Measurements from ENCODE around the gene HS3ST3B1.

The HS3ST3B1 gene

DNA sequence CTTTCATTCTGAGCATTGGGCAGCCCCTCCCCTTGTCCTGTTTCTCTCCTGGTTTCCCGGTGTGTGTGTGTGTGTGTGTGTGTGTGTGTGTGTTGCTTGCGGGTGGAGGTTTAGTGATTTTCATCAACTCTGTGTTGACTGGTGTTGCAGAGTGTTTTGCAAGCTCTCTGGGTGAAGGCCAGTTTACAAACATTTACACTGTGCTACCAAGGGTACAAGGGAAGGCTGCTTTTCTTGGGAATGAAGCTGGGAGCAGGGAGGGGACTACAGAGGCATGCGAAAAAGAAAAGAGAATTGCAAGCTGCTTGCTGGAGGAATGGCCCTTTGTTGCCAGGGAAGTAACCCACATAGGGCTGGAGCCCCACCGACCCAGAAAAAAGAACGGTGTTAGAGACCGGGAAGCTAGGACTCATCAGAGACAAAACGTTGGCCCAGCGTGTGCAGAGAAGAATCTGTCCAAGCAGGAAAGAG lies 29.6 kb downstream of the HS3ST3B1 start:
- CTCF ChIA-PET, result interaction anchor here (0.7 kb wide), 3 partner anchors 30 to 1299 kb away, joined by 3 read pairs; no protein-coding TSS in a partner anchor
- Histone ChIP-seq H3K27ac (ENCODE audit: extremely low read depth, low read depth, low read length) (no peak overlapping the region), H3K4me3 (ENCODE audit: low read depth, low read length) (no peak overlapping the region)

DNA sequence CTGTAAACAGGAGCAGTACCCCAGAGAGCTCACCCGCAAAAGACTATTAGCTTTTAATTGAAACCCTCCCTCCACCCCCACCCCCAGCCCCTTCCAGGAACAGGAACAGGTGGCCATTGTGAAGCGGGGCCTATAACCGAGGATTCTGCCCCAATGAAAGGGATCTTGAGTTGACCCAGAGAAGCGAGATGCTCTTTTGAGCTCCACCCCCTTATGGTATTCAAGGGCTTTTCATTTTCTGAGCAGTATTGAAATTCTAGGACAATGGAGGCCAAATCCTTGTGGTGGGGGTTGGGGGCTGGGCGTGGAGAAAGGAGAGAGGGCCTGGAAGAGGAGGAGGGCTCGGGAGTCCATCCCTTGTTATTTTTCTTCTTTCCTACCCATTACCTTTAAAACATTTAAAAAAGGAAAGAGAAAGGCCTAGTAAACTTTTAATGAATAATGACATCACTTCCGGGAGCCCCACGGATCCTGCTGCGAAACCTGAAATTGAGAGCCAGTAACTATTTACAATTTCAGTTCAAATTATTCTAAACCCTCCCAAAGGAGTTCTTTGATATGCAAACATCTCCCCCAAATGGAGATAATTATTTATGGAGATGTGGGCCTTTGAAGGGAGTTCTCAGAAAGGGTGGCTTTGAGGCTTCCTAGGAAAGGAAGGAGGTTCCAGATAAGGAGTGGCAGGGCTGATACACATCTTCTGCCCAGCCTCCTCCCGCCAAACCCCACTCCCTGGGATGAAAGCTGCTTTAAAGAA lies 30.5 kb downstream of the HS3ST3B1 start:
- no peaks in the 10 kb centered on the region for H3K36me3 ChIP-seq (ENCODE audit: control insufficient read depth in 2 of 2, insufficient read depth in 1 of 2, low read length in 2 of 2)
- ChIA-PET CTCF (no interaction called here), POLR2A (no interaction called here)
- H3K4me3 ChIP-seq (ENCODE audit: low read depth, low read length), result no peak overlapping the region
- H3K9me3 ChIP-seq (ENCODE audit: control insufficient read depth, insufficient read depth, low read depth, low read length), result no peaks in the 10 kb centered on the region
- H3K27ac ChIP-seq (ENCODE audit: extremely low read depth, low read depth, low read length), result no peak overlapping the region
- H3K4me1 ChIP-seq (ENCODE audit: control insufficient read depth, insufficient read depth, low read length), result peaks cover 9% of the 10 kb centered on the region
- TF ChIP-seq ZNF529 (tag by site-specific recombination; IDR thresholded peaks at IDR 0.05; ENCODE audit: insufficient replicate concordance) (no peak), ATF2 (tag by site-specific recombination; IDR thresholded peaks at IDR 0.05; ENCODE audit: low read depth) (0 out of 2 replicates have a peak, but pooled peaks have one; percentile 34)

More for the DNA sequence above, 29.6 kb downstream of the HS3ST3B1 start:
- Histone ChIP-seq H3K9me3 (ENCODE audit: control insufficient read depth, insufficient read depth, low read depth, low read length) (no peaks in the 10 kb centered on the region), H3K36me3 (ENCODE audit: control insufficient read depth in 2 of 2, insufficient read depth in 1 of 2, low read length in 2 of 2) (no peaks in the 10 kb centered on the region), H3K4me1 (ENCODE audit: control insufficient read depth, insufficient read depth, low read length) (peaks cover 13% of the 10 kb centered on the region)
- POLR2A ChIA-PET, result no interaction called here
- no peak for TF ChIP-seq ZNF416 (tag by site-specific recombination; IDR thresholded peaks at IDR 0.05)
- no peak for TF ChIP-seq ZNF768 (tag by site-specific recombination; IDR thresholded peaks at IDR 0.05)
- TF ChIP-seq ZNF530 (tag by site-specific recombination; IDR thresholded peaks at IDR 0.05; ENCODE audit: low read depth), result no peak
- 0 out of 2 replicates have a peak, but pooled peaks have one; percentile 27 for TF ChIP-seq ZSCAN4 (tag by site-specific recombination; IDR thresholded peaks at IDR 0.05)

DNA sequence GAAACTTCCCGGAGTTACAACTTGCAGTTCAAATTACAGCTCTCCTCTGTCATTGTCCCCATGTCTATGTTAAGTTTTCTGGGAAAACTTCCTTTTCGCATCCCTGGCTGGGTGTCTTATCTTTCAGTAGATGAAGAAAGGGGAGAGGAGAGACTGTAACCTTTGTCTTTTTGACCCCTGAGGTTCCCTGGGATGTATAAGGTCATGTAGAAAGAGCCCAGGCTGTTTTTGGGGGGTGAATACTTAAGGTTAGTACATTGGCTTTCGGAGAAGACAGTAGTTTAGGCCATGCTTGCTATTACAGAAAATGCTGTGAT lies 31.1 kb downstream of the HS3ST3B1 start:
- POLR2A ChIA-PET, result no interaction called here
- no peaks in the 10 kb centered on the region for H3K36me3 ChIP-seq (ENCODE audit: control insufficient read depth in 2 of 2, insufficient read depth in 1 of 2, low read length in 2 of 2)
- H3K27ac ChIP-seq (ENCODE audit: extremely low read depth, low read depth, low read length), result no peak overlapping the region
- H3K4me1 ChIP-seq (ENCODE audit: control insufficient read depth, insufficient read depth, low read length), result peaks cover 9% of the 10 kb centered on the region
- no peaks in the 10 kb centered on the region for H3K9me3 ChIP-seq (ENCODE audit: control insufficient read depth, insufficient read depth, low read depth, low read length)
- H3K4me3 ChIP-seq (ENCODE audit: low read depth, low read length), result no peak overlapping the region
- TF ChIP-seq ZBTB20 (tag by site-specific recombination; IDR thresholded peaks at IDR 0.05), result no peak
- TF ChIP-seq, protein P1, sequence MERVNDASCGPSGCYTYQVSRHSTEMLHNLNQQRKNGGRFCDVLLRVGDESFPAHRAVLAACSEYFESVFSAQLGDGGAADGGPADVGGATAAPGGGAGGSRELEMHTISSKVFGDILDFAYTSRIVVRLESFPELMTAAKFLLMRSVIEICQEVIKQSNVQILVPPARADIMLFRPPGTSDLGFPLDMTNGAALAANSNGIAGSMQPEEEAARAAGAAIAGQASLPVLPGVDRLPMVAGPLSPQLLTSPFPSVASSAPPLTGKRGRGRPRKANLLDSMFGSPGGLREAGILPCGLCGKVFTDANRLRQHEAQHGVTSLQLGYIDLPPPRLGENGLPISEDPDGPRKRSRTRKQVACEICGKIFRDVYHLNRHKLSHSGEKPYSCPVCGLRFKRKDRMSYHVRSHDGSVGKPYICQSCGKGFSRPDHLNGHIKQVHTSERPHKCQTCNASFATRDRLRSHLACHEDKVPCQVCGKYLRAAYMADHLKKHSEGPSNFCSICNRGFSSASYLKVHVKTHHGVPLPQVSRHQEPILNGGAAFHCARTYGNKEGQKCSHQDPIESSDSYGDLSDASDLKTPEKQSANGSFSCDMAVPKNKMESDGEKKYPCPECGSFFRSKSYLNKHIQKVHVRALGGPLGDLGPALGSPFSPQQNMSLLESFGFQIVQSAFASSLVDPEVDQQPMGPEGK (tag by site-specific recombination; IDR thresholded peaks at IDR 0.05), result no peak
- TF ChIP-seq MYNN (tag by site-specific recombination; IDR thresholded peaks at IDR 0.05; ENCODE audit: borderline replicate concordance), result no peak
- TF ChIP-seq ZNF521 (tag by site-specific recombination; IDR thresholded peaks at IDR 0.05), result no peak
- CTCF ChIA-PET, result no interaction called here

DNA sequence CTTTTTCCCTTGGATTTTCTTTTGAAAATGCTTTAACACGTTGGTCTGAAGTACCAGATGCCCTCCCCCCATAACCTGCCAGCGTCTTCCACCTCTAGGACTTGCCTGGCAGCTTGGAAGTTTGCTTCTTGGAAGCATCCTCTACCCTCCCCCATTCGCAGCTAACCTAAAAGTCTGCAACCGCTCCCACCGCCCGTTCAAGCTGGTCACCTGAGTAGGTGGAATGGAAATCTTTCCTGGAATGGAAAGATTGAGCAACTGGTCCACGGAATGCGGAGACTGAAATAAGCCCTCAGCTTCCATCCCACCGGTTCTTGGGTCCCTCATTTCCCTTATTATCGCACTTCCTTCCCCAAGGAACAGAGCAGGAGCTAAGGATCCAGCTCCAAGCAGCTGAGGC lies 31.4 kb downstream of the HS3ST3B1 start:
- H3K27ac ChIP-seq (ENCODE audit: extremely low read depth, low read depth, low read length), result no peak overlapping the region

More for the DNA sequence above, 31.4 kb downstream of the HS3ST3B1 start:
- no peaks in the 10 kb centered on the region for H3K9me3 ChIP-seq (ENCODE audit: control insufficient read depth, insufficient read depth, low read depth, low read length)
- no peak overlapping the region for H3K4me3 ChIP-seq (ENCODE audit: low read depth, low read length)
- TF ChIP-seq ZNF510 (tag by site-specific recombination; IDR thresholded peaks at IDR 0.05; ENCODE audit: insufficient replicate concordance) (no peak), SP3 (tag by site-specific recombination; IDR thresholded peaks at IDR 0.05) (no peak), ZNF248 (tag by site-specific recombination; IDR thresholded peaks at IDR 0.05) (no peak), ZBTB49 (tag by site-specific recombination; IDR thresholded peaks at IDR 0.05; ENCODE audit: low read depth) (no peak)
- no peaks in the 10 kb centered on the region for H3K36me3 ChIP-seq (ENCODE audit: control insufficient read depth in 2 of 2, insufficient read depth in 1 of 2, low read length in 2 of 2)
- POLR2A ChIA-PET, result interaction anchor here (0.5 kb wide), 1 partner anchor 64 kb away, joined by 5 read pairs; no protein-coding TSS in a partner anchor
- CTCF ChIA-PET, result no interaction called here
- H3K4me1 ChIP-seq (ENCODE audit: control insufficient read depth, insufficient read depth, low read length), result peaks cover 9% of the 10 kb centered on the region
